GM21515 (cell line): ENCODE data around the gene BCL7C.

ENCODE experiments used
- ATAC-seq: cut with Tn5 transposase; IDR thresholded peaks from one replicate; pipeline ENCODE4 v1.9.1; 2021; ENCODE audit not compliant: unreplicated experiment

Gene BCL7C

GRCh38 chr16:30922960-30923535 lies 29.2 kb upstream of the BCL7C start:
- peak; percentile 60 for ATAC-seq

DNA sequence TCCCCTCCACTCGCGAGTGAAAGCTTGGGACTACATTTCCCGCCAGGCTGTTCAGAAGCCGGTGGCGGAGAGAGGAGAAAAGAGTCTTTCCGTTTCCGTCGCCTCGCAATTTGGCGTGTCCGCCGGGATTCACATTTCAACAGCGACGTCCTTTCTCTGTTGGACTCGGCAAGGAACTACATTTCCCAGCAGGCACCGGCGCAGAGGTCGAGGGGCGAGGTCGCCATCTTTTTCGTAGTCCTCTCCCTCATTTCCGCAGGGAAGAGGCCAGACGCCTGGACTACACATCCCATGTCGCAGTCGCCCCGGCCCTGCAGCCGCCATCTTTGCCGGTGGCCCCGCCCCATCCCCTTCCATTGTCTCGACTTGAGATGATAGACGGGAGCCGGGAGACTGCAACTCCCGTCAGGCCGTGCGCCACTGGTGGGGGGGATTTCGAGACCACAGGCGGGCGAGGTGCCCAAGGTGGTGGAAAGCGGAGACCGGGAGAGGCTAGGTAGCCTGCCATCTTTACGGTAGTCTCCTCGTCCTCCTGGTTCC lies 28.6 kb upstream of the BCL7C start:
- ATAC-seq: peak; percentile 71

DNA sequence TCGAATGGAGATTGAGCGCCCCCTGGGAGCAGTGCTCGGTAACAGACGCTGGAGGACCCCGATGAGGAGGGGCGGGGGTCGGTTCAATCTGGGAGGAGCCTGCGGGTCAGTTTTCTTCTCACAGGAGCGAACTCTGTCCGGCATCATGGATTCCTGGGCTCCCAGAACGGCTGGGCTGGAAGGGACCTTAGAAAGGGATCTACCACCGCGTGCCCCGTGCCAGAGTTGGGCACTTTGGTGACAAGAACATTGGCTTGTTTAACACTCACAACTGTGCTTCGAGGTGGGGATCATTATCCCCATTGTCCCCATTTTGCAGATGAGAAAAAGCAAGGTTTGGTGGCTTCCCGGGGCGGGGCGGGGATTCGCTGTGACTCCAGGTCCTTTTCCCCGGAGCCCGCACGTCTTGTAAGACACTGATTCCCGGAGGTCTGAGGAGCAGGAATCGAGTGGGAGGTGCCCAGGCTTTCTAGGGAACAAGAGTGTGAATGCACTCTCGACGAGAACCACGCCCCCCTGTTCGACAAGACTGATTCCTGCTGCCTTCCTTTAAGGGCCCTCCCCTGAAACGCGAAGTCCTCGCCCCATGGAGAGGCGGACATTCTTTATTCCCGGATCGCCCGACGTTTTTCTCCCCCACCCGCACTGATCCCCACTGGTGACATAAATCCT lies 28.0 kb upstream of the BCL7C start:
- no peak for ATAC-seq

GRCh38 chr16:30921459-30921747 lies 27.5 kb upstream of the BCL7C start:
- ATAC-seq: no peak

DNA sequence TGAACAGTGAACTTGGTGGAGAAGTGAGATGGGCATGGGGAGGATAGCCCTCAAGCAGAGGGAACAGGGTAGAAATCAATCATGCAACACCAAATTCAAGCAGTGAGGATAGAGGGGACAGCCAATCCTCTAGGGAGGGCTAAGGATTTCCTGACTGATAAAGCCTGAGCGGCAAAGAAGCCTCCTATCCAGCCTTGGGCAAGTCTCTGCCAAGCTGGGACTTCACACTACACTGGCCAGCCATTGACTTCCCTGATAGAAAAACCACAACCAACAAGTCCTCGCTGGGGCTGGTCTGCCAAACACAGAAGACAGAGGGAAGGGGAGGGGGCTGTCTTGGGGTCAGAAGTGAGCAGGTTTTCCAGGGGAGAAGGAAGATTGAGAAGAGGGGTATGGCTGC lies 27.0 kb upstream of the BCL7C start:
- no peak for ATAC-seq

DNA sequence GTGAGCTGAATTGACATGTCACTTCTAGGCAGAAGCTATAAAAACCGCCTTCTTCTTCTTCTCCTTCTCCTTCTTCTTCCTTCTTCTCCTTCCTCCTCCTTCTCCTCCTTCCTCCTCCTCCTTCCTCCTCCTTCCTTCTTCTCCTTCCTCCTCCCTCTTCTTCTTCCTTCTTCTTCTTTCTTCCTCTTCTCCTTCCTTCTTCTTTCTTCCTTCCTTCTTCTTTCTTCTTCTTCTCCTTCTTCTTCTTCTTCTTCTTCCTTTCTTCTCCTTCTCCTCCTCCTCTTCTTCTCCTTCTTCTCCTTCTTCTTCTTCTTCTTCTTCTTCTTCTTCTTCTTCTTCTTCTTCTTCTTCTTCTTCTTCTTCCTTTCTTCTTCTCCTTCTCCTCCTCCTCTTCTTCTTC lies 24.7 kb upstream of the BCL7C start:
- ATAC-seq: no peak

GRCh38 chr16:30914830-30915229 lies 21.0 kb upstream of the BCL7C start:
- no peak for ATAC-seq

DNA sequence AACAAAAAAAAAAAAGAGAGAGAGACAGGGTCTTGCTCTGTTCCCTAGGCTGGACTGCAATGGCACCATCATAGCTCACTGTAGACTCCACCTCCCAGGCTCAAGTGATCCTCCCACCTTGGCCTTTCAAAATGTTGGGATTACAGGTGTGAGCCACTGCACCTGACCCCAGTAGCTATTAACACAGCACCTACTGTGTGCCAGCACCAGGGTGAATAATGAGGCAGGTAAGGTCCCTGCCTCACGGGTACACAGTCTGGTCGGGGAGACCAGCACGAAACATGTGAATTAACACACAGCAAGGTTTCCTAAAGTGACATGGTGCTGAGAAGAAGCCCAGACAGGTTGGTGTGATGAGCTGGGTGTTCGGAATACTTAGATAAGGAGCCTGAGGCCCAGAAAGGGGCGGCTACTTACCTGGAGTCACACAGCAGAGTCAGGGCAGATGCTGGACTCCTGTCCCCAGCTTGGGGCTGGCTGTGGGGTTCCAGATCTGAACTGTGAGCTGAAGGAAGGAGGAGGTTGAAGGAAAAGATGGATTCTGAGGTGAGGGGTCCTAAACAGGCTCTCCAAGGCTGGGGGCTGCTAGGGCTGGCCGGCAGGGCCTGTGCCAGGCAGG lies 19.0 kb upstream of the BCL7C start:
- ATAC-seq: no peak

- ATAC-seq: no peak
These were observed 16.7 kb upstream of the BCL7C start for GRCh38 chr16:30910427-30911029.

- ATAC-seq: no peak
These were observed 13.2 kb upstream of the BCL7C start for GRCh38 chr16:30907064-30907463.

DNA sequence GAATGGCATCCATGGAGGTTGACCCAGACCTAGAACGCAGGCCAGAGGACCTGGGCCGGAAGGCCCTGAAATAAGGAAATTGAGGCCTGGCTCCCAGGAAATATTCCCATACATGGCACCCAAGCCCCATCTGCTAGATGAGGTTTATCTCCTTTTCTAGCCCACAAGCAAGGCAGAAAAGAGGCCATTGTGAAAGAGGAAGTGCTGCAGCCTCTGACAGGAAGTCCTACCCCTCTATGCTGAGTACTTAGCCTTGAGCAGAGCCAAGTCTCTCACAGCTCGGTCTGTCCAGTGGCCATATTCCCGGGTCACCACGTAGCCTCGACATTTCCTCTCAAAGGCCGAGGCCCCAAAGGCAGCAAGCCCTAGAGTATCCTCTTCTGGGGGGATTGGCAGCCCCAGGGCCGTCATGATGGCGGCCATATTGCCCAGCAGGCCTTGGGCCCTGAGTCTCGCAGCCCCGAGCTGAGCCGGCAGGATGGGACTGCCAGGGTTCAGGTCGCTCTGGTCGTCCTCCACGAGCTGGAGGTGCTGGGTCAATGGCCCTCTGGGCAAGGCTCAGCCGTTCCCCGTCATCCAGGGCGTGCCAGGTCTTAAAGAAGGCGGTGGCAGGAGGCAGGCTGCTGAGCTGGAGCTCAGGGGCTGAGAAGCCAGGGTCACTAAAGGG lies 10.4 kb upstream of the BCL7C start:
- ATAC-seq: no peak

DNA sequence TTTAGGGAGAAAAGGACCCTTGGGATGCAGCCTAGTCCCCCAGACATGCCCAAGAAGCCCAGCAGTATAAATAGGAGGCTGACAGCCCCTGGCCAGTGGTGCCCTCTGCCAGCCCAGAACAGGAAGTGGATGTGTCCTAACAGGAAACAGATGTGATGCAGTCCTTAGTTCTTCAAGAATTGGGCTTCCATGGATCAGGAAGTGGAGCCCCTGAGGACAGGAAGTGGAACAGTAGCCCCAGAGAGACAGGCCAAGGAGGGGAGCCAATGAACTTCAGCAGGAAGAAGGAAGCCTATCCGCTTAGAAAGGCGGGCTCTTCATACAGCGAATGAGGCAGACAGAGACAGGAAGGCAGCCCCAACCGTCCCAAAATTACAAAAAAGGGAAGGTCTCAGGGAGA lies 9.7 kb upstream of the BCL7C start:
- ATAC-seq: no peak

- ATAC-seq: no peak
These were observed 9.1 kb upstream of the BCL7C start for GRCh38 chr16:30903002-30903401.

DNA sequence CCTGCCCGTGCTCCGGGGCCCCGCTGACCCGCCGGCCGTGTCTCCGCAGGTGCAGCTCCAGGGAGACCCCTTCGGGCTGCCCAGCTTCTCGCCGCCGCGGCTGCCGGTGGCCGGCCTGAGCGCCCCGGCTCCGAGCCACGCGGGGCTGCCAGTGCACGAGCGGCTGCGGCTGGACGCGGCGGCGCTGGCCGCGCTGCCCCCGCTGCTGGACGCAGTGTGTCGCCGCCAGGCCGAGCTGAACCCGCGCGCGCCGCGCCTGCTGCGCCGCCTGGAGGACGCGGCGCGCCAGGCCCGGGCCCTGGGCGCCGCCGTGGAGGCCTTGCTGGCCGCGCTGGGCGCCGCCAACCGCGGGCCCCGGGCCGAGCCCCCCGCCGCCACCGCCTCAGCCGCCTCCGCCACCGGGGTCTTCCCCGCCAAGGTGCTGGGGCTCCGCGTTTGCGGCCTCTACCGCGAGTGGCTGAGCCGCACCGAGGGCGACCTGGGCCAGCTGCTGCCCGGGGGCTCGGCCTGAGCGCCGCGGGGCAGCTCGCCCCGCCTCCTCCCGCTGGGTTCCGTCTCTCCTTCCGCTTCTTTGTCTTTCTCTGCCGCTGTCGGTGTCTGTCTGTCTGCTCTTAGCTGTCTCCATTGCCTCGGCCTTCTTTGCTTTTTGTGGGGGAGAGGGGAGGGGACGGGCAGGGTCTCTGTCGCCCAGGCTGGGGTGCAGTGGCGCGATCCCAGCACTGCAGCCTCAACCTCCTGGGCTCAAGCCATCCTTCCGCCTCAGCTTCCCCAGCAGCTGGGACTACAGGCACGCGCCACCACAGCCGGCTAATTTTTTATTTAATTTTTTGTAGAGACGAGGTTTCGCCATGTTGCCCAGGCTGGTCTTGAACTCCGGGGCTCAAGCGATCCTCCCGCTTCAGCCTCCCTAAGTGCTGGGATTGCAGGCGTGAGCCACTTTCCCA lies 8.4 kb upstream of the BCL7C start:
- no peak for ATAC-seq

GRCh38 chr16:30901201-30902028 lies 7.5 kb upstream of the BCL7C start:
- no peak for ATAC-seq

DNA sequence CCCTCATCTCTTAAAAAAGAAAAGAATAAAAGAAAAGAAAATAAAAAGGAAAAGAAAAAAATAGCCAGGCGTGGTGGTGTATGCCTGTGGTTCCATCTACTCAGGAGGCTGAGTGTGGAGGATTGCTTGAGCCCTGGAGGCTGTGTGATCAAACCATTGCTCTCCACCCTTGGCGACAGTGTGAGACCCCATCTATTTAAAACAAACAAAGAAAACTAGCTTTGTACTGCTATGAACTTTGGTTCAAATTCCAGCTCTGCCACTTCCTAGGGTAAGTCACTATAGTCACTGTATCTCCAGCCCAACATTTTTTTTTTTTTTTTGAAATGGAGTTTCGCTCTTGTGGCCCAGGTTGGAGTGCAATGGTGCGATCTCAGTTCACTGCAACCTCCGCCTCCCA lies 6.7 kb upstream of the BCL7C start:
- ATAC-seq: no peak

DNA sequence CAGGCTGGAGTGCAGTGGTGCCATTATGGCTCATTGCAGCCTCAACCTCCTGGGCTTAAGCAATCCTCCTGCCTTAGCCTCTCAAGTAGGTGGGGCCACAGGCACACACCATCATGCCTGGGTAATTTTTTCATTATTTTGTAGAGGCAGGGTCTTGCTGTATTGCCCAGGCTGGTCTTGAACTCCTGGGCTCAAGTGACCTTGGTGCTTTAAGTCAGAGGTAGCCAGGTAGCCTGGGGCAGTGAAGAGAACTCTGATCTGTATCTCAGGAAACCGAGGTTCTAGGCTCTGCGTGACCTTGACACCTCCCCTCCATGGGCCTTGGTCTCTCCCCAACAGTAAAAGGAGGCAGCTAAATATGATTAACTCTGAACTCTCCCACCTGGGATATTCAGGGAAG lies 5.9 kb upstream of the BCL7C start:
- ATAC-seq: no peak

GRCh38 chr16:30896889-30897733 lies 3.2 kb upstream of the BCL7C start:
- peak; percentile 34 for ATAC-seq
